ENCODE measurements around the gene ODR4.
"Not testable (repeated sequence)": the region's sequence is repeated elsewhere in the genome, so short reads cannot be mapped to it uniquely, and the experiment has no call there.

ODR4 gene

DNA sequence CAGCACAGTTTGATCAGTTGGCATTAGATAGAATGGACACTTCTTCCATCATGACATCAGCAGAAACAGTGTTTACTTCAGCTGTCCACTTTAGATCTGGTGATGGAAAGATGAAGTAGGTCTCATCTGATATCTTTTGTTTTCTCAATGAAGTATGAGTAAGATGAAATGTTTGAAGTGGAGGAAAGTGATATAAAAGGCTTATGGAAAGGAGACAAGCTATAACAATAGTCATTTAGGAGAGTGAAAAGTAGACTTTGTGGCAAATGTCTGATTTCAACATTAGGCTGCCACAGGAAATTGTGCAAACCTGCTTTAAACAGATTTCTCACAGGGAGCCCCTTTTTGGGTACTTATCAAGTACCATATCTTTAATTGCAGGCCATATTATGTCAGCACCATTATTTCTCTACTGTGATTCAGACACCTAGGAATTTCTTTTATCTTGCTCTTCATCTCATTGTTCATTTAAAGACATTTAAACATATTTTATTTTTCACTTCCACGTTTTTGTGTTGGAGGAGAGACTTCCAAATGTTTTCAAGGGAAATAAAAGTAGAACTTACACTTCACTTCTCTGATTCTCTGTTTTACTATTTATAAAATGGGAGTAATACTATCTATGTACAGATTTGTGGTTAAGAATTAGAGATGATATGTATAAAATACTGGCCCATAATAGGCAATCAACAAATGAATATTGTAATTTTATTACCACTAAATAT is 67.2 kb downstream of the ODR4 start:
- H3K27ac Mint-ChIP-seq, result peak overlapping the region; percentile 13

DNA sequence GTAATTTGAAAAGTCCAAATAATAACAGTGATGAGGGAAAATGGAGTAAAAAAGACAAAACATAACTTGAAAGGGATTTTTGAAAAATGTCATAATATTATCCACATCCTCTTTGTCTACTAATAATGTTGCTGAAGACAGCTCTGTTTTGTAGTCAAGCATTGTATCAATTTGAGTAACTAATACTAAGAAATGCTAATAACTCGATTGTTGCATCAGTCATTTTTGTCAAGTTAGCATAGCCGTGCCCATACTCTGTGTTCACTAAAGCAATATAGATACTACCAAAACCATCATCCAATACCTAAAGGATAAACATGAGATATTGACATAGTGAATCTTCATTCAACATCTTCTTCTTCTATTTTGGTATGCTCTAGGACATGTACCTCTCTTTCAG is 68.0 kb downstream of the ODR4 start:
- Mint-ChIP-seq H3K27me3 (no peaks in the 10 kb centered on the region), H3K4me3 (no peak overlapping the region), H3K9me3 (no peaks in the 10 kb centered on the region), H3K4me1 (ENCODE audit: low read depth) (peaks cover 39% of the 10 kb centered on the region), H3K36me3 (ENCODE audit: low read depth) (no peaks in the 10 kb centered on the region), H3K27ac (no peak overlapping the region)
- intact Hi-C loops (cut with micrococcal nuclease), result no loop called here

More for the DNA sequence above, 67.2 kb downstream of the ODR4 start:
- no peaks in the 10 kb centered on the region for H3K36me3 Mint-ChIP-seq (ENCODE audit: low read depth)
- H3K27me3 Mint-ChIP-seq, result no peaks in the 10 kb centered on the region
- H3K4me1 Mint-ChIP-seq (ENCODE audit: low read depth), result peaks cover 39% of the 10 kb centered on the region
- intact Hi-C loops (cut with micrococcal nuclease), result no loop called here
- H3K9me3 Mint-ChIP-seq, result no peaks in the 10 kb centered on the region
- H3K4me3 Mint-ChIP-seq, result no peak overlapping the region

DNA sequence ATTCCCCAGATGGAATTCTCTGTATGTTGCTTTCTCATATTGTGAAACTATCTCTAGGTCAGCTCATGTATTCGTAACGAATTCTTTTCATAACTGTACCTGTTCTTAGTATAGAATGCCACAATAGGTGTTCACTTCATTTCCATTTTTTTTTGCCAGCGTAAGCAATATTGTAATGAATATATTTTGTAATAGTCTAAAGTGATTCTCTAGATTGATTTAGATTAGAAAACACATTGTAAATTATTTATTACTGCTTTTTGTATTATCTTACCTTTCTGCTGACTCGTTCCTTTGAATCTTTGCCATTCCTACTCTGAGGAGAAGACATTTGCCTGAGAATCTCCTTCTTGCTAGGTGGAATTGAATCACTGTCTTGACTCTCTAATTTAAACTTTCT is 70.5 kb downstream of the ODR4 start:
- intact Hi-C loops (cut with micrococcal nuclease), result no loop called here
- no peaks in the 10 kb centered on the region for H3K36me3 Mint-ChIP-seq (ENCODE audit: low read depth)
- peaks cover 37% of the 10 kb centered on the region for H3K4me1 Mint-ChIP-seq (ENCODE audit: low read depth)
- no peak overlapping the region for H3K4me3 Mint-ChIP-seq
- no peaks in the 10 kb centered on the region for H3K27me3 Mint-ChIP-seq
- H3K9me3 Mint-ChIP-seq, result no peaks in the 10 kb centered on the region
- H3K27ac Mint-ChIP-seq, result no peak overlapping the region

DNA sequence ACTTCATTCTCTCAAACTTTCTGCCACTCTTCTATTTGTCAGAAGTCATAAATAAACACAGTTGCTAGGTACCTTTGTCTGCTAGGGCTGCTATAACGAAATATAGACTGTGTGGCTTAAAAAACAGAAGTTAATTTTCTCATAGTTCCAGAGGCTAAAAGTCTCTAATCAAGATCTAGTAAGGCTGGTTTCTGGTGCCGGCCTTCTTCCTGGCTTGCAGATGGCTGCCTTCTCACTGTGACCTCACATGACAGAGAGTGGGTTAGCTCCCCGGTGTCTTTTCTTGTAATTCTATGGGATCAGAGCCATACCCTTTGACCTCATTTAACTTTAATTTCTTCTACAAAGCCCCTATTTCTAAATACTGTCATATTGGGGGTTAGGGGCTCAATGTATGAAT is 79.3 kb downstream of the ODR4 start:
- H3K4me3 Mint-ChIP-seq, result no peak overlapping the region
- intact Hi-C loops (cut with micrococcal nuclease), result no loop called here
- H3K36me3 Mint-ChIP-seq (ENCODE audit: low read depth), result no peaks in the 10 kb centered on the region
- no peaks in the 10 kb centered on the region for H3K27me3 Mint-ChIP-seq
- H3K27ac Mint-ChIP-seq, result no peak overlapping the region
- peaks cover 5% of the 10 kb centered on the region for H3K4me1 Mint-ChIP-seq (ENCODE audit: low read depth)
- H3K9me3 Mint-ChIP-seq, result no peaks in the 10 kb centered on the region

DNA sequence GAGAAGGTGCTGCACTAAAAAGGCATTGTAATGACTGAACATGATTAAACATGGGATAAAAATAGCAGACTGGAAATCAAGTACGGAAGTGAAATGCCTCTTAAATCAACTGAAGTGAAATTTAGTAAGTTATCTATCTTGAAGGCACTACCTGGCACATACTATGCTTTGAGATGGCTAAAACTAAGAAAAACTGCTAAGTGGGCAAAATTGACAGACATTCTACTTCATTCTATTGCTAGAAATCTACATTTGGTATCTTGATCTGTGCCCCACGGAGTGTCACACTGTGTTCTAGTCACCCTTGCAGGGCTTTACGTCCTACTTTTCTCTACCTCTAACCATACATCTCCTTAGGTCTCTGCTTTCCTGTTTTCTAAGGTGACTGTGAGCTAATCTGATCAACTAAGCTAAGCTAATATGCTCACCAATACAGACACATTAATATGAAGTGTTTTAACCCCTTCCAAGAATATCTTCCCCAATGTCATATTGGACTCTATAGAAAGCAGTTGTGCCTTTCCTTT is 81.2 kb downstream of the ODR4 start:
- Mint-ChIP-seq H3K4me1 (ENCODE audit: low read depth) (peaks cover 5% of the 10 kb centered on the region), H3K27me3 (no peaks in the 10 kb centered on the region), H3K9me3 (no peaks in the 10 kb centered on the region), H3K4me3 (no peak overlapping the region), H3K27ac (no peak overlapping the region), H3K36me3 (ENCODE audit: low read depth) (no peaks in the 10 kb centered on the region)
- intact Hi-C loops (cut with micrococcal nuclease), result no loop called here

DNA sequence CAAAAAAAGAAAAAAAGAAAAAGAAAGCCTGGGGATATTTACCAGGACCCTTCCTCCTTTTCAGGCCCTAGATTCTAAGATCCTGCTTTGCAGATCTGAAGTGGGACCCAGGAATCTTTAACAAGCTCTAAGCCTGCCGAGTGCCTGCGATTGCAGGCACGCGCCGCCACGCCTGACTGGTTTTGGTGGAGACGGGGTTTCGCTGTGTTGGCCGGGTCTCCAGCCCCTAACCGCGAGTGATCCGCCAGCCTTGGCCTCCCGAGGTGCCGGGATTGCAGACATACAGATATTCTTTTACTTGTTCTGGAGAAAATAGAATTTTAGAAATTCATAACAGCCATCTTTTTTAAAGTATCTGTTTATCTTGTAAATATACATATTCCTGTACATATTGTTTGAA is 83.5 kb downstream of the ODR4 start:
- H3K9me3 Mint-ChIP-seq; H3K27me3 Mint-ChIP-seq; H3K4me3 Mint-ChIP-seq; H3K4me1 Mint-ChIP-seq (ENCODE audit: low read depth); H3K36me3 Mint-ChIP-seq (ENCODE audit: low read depth); H3K27ac Mint-ChIP-seq; intact Hi-C loops (cut with micrococcal nuclease): not testable (repeated sequence)

DNA sequence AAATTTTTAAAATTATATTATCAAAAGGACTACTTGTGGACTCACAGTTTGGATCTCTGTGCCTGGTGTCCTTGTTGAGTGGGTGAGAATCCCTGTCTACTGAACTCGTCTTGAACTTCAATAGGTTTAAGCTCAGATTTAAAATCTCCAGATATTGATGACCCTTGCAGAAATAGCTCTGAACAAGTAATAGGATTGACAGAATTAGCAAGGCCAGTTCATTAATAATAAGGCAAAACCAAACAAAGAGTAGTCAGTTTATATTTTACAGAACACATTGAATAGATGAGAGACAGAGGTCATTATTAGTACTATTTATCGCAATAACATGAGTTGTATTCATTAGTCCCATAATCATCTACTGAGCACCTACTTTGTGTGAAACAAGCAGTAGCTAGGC is 85.4 kb downstream of the ODR4 start, which contains the start of gene PDC:
PDC (minus strand) TSS at position 101 of the 400 bp plus-strand sequence. CDS start 11,655 bp downstream, outside the sequence.
- Mint-ChIP-seq H3K27me3 (no peaks in the 10 kb centered on the region), H3K36me3 (ENCODE audit: low read depth) (peaks cover 1% of the 10 kb centered on the region)
- intact Hi-C loops (cut with micrococcal nuclease), result no loop called here

DNA sequence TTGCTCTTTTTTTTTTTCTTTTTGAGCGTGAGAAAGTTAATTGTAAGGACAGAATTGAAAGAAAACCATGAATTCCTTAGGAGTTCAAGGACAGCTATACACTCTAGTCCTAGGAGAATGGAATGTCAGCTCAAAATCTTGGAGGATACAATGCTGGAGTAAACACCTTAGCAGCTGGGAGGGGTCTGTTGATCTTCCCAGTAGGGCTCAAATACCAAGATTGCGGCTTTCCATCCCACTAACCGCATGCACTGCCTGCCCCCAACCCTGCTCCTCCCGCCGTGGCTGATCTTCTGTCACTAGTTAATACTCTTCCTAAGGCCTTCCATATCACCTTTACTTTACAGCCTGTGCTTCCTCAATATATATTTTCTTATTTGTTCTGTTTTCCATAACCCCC is 87.9 kb downstream of the ODR4 start:
- Mint-ChIP-seq H3K27ac (no peak overlapping the region), H3K27me3 (no peaks in the 10 kb centered on the region), H3K4me1 (ENCODE audit: low read depth) (no peaks in the 10 kb centered on the region), H3K4me3 (no peak overlapping the region), H3K36me3 (ENCODE audit: low read depth) (peaks cover 5% of the 10 kb centered on the region), H3K9me3 (peaks cover 7% of the 10 kb centered on the region)
- intact Hi-C loops (cut with micrococcal nuclease), result no loop called here

More for the DNA sequence above, 85.4 kb downstream of the ODR4 start, which contains the start of gene PDC:
- H3K27ac Mint-ChIP-seq, result no peak within 1 kb of the TSS
- peaks cover 5% of the 10 kb centered on the region for H3K4me1 Mint-ChIP-seq (ENCODE audit: low read depth)
- H3K9me3 Mint-ChIP-seq, result peaks cover 2% of the 10 kb centered on the region
- H3K4me3 Mint-ChIP-seq, result no peak within 1 kb of the TSS

DNA sequence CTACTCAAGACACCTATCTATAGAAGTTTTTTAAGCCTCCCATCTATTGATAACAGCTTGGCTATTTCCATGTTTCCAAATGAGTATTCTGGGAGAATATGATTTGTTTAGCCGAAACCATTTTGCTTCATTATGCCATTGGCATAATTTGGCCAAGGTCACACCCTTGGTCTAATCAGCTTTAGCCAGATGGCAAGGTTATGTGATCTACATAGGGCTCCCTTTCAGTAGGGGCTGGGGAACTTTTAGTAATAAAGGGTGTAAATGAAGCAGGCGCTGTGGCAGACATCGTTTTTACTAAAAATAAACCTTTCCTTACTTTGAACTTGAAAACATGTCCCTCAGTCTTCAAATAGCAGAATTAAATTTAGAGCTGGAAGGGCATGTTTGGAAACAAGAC is 88.3 kb downstream of the ODR4 start:
- H3K4me1 Mint-ChIP-seq (ENCODE audit: low read depth), result no peaks in the 10 kb centered on the region
- intact Hi-C loops (cut with micrococcal nuclease), result no loop called here
- H3K4me3 Mint-ChIP-seq, result no peak overlapping the region
- H3K27me3 Mint-ChIP-seq, result no peaks in the 10 kb centered on the region
- H3K36me3 Mint-ChIP-seq (ENCODE audit: low read depth), result peaks cover 5% of the 10 kb centered on the region
- peaks cover 7% of the 10 kb centered on the region for H3K9me3 Mint-ChIP-seq
- H3K27ac Mint-ChIP-seq, result no peak overlapping the region

DNA sequence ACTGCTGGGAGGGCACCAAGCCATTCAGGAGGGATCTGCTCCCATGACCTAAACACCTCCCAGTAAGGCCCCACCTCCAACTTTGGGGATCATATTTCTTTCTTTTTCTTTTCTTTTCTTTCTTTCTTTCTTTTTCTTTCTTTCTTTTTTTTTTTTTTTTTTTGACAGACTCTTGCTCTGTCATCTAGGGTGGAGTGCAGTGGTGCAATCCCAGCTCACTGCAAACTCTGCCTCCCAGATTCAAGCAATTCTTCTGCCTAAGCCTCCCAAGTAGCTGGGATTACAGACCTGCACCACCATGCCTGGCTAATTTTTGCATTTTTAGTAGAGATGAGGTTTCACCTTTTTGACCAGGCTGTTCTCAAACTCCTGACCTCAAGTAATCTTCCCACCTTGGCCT is 89.9 kb downstream of the ODR4 start:
- H3K27ac Mint-ChIP-seq; H3K36me3 Mint-ChIP-seq (ENCODE audit: low read depth); H3K4me1 Mint-ChIP-seq (ENCODE audit: low read depth); H3K9me3 Mint-ChIP-seq; H3K27me3 Mint-ChIP-seq; intact Hi-C loops (cut with micrococcal nuclease); H3K4me3 Mint-ChIP-seq: not testable (repeated sequence)

DNA sequence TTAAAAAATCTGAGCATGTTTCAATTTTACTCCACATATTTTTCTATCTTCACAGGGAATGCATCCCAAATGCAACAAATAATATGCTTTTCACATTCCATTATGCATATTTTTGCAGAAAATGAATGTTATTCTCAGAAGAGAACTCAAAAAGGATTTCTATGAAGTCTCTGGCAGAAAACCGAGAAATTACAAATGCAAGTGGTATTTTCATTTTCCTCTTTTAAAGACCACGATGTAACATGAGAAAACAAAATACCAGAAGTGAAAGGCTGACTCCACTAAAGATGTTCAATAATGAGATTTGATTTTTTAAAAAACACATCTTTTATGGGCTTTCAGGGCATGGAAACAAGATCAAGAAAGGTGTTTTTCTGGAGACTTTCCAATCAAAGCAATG is 90.3 kb downstream of the ODR4 start:
- peaks cover 7% of the 10 kb centered on the region for H3K9me3 Mint-ChIP-seq
- no peaks in the 10 kb centered on the region for H3K27me3 Mint-ChIP-seq
- H3K27ac Mint-ChIP-seq, result no peak overlapping the region
- intact Hi-C loops (cut with micrococcal nuclease), result no loop called here
- H3K4me3 Mint-ChIP-seq, result no peak overlapping the region
- H3K4me1 Mint-ChIP-seq (ENCODE audit: low read depth), result no peaks in the 10 kb centered on the region
- H3K36me3 Mint-ChIP-seq (ENCODE audit: low read depth), result peaks cover 5% of the 10 kb centered on the region
